Keratinocyte (primary cell): Measurements from ENCODE around the gene SLC35E2B. TPM values are rescaled to one million over a fixed set of nuclear protein-coding genes. Genes with fewer than 3 reads are reported as not detected.

Experiments
- DNase-seq: peaks from one replicate; pipeline ENCODE4 v3.0.0-alpha.2; 2011; ENCODE audit warnings: low read depth, missing footprints, low spot score
- FAIRE-seq: peaks from 2 replicates; lab custom pipeline; 2011; peaks lifted over from hg19 to GRCh38; lab: Jason Lieb, UNC
- H2AFZ ChIP-seq: 2 replicates; pipeline ENCODE4 v1.6.0; 2012; ENCODE audit warnings: low read length, control low read depth, inconsistent platforms; ENCODE audit not compliant: control insufficient read depth
- H3K27ac ChIP-seq: 2 replicates; pipeline ENCODE4 v1.5.1; 2011; ENCODE audit warnings: low read length; ENCODE audit not compliant: control insufficient read depth, insufficient read depth
- H3K27me3 ChIP-seq: 3 replicates; pipeline ENCODE4 v1.6.0; 2011; ENCODE audit warnings: low read length; ENCODE audit not compliant: control insufficient read depth, insufficient read depth; ENCODE audit errors: extremely low read depth
- H3K36me3 ChIP-seq, 2 experiments: 2 replicates in 1 of 2; 3 replicates in 1 of 2; pipeline ENCODE4 v1.5.1; 2011; ENCODE audit warnings: low read length in 2 of 2, mild to moderate bottlenecking in 1 of 2; ENCODE audit not compliant: control insufficient read depth in 2 of 2, insufficient read depth in 2 of 2; ENCODE audit errors: extremely low read depth in 1 of 2
- H3K4me1 ChIP-seq: 3 replicates; pipeline ENCODE4 v1.5.1; 2011; ENCODE audit warnings: low read length; ENCODE audit not compliant: control insufficient read depth, insufficient read depth; ENCODE audit errors: extremely low read depth
- H3K4me2 ChIP-seq: 3 replicates; pipeline ENCODE4 v1.6.0; 2011; ENCODE audit warnings: low read depth, low read length; ENCODE audit not compliant: control insufficient read depth, insufficient read depth; ENCODE audit errors: extremely low read depth
- H3K4me3 ChIP-seq, 3 experiments: fragments of 200-600 bp in 1 of 3; sonication (generic) in 1 of 3; 2 replicates in 2 of 3; 3 replicates in 1 of 3; pipeline ENCODE4 v1.5.1; 2011 to 2016; ENCODE audit warnings: low read length in 3 of 3, mild to moderate bottlenecking in 3 of 3, control low read depth in 2 of 3, inconsistent platforms in 1 of 3, low read depth in 1 of 3, mixed read lengths in 1 of 3, mixed run types in 1 of 3, moderate library complexity in 1 of 3; ENCODE audit not compliant: control insufficient read depth in 2 of 3, insufficient read depth in 2 of 3; ENCODE audit errors: extremely low read depth in 1 of 3
- H3K79me2 ChIP-seq: 2 replicates; pipeline ENCODE4 v1.6.0; 2012; ENCODE audit warnings: low read length; ENCODE audit not compliant: control insufficient read depth, insufficient read depth
- H3K9ac ChIP-seq: 3 replicates; pipeline ENCODE4 v1.6.0; 2011; ENCODE audit warnings: low read length; ENCODE audit not compliant: control insufficient read depth, insufficient read depth; ENCODE audit errors: extremely low read depth
- H3K9me1 ChIP-seq: 3 replicates; pipeline ENCODE4 v1.6.0; 2011; ENCODE audit warnings: low read length; ENCODE audit not compliant: control insufficient read depth, insufficient read depth; ENCODE audit errors: extremely low read depth
- H3K9me3 ChIP-seq: 2 replicates; pipeline ENCODE4 v1.5.1; 2012; ENCODE audit warnings: low read depth, low read length; ENCODE audit not compliant: control insufficient read depth
- H4K20me1 ChIP-seq: 3 replicates; pipeline ENCODE4 v1.6.0; 2011; ENCODE audit warnings: low read length; ENCODE audit not compliant: control insufficient read depth, insufficient read depth; ENCODE audit errors: extremely low read depth
- CTCF ChIP-seq, 3 experiments: IDR thresholded peaks in 1 of 3; conservative IDR thresholded peaks in 1 of 3; optimal IDR thresholded peaks in 1 of 3; 2 replicates in 2 of 3; 3 replicates in 1 of 3; pipeline versions ENCODE3 to v1.5.1; 2011; ENCODE audit warnings: low read length in 3 of 3, mild to moderate bottlenecking in 3 of 3, moderate library complexity in 2 of 3, control low read depth in 1 of 3, inconsistent platforms in 1 of 3; ENCODE audit not compliant: insufficient read depth in 2 of 3; ENCODE audit errors: extremely low read depth in 1 of 3
- EZH2 ChIP-seq: IDR thresholded peaks from one replicate; pipeline ENCODE4 v1.6.1; 2012; ENCODE audit warnings: inconsistent platforms, mild to moderate bottlenecking, low read length, moderate library complexity
- dilution Hi-C: fragments of 300-500 bp; cut with MboI; formaldehyde crosslinking; loops from one replicate; pipeline ENCODE4 v1.7.0; 2020; ENCODE audit warnings: low sequenced_read_pairs; ENCODE audit not compliant: extremely low pct_ligation_motif_present
- polyA plus RNA-seq, 5 experiments: library from polyadenylated mRNA; depleted of rRNA in 3 of 5; stranded (reverse) in 3 of 5; stranded (forward) in 1 of 5; unstranded in 1 of 5; fragments of >200 nt; gene quantifications; 1 replicate in 1 of 5; 2 replicates in 3 of 5; 3 replicates in 1 of 5; pipeline versions ENCODE4 v1.2.1 to v1.2.3, GENCODE V29; 2011 to 2012; ENCODE audit warnings: missing spikeins in 2 of 5, low read depth in 1 of 5, low replicate concordance in 1 of 5

Gene SLC35E2B
- polyA plus RNA-seq, 1 donor (not counting 4 experiments of a cell fraction or from before 2014, with no cell fraction given) = 10.3 TPM

- Histone ChIP-seq H4K20me1 (no peaks in the 10 kb centered on the region), H3K4me1 (peaks cover 18% of the 10 kb centered on the region), H3K27me3 (no peaks in the 10 kb centered on the region), H3K36me3 (peaks cover 0 to 3% of the 10 kb centered on the region in 2 experiments), H3K27ac (no peak overlapping the region), H3K79me2 (peaks cover 13% of the 10 kb centered on the region), H3K9ac (no peak overlapping the region), H3K4me2 (peak overlapping the region; percentile 91), H3K9me3 (no peaks in the 10 kb centered on the region), H3K4me3 (no peak overlapping the region), H2AFZ (no peak overlapping the region), H3K9me1 (no peaks in the 10 kb centered on the region)
- DNase-seq (no peak), FAIRE-seq (no peak)
- TF ChIP-seq EZH2 = no peak
- TF ChIP-seq CTCF (optimal IDR thresholded peaks at IDR 0.05 in 1 of 3, IDR thresholded peaks at IDR 0.05 in 1 of 3, conservative IDR thresholded peaks at IDR 0.05 in 1 of 3; ENCODE audit: extremely low read depth in 1 of 3, insufficient read depth in 2 of 3, low read length in 3 of 3) = no peak
- dilution Hi-C loops = no loop called here
Measured at GRCh38 chr1:1617516-1617915, 75.1 kb downstream of the SLC35E2B start.

GRCh38 chr1:1616838-1617237 lies 75.8 kb downstream of the SLC35E2B start:
- no peaks in the 10 kb centered on the region for H4K20me1 ChIP-seq
- peak overlapping the region; percentile 87 to 96 (median 90) for H3K4me3 ChIP-seq
- no peak overlapping the region for H2AFZ ChIP-seq
- H3K9ac ChIP-seq = peak overlapping the region; percentile 96
- peaks cover 18% of the 10 kb centered on the region for H3K4me1 ChIP-seq
- TF ChIP-seq CTCF (optimal IDR thresholded peaks at IDR 0.05 in 1 of 3, IDR thresholded peaks at IDR 0.05 in 1 of 3, conservative IDR thresholded peaks at IDR 0.05 in 1 of 3; ENCODE audit: extremely low read depth in 1 of 3, insufficient read depth in 2 of 3, low read length in 3 of 3) = no peak
- no peak for TF ChIP-seq EZH2
- no peak for FAIRE-seq
- no peaks in the 10 kb centered on the region for H3K27me3 ChIP-seq
- DNase-seq = no peak
- dilution Hi-C loops = no loop called here
- no peaks in the 10 kb centered on the region for H3K9me1 ChIP-seq
- peaks cover 13% of the 10 kb centered on the region for H3K79me2 ChIP-seq
- no peak overlapping the region for H3K27ac ChIP-seq
- H3K9me3 ChIP-seq = no peaks in the 10 kb centered on the region
- peak overlapping the region; percentile 91 for H3K4me2 ChIP-seq
- H3K36me3 ChIP-seq = peaks cover 0 to 3% of the 10 kb centered on the region in 2 experiments
